Activated T-helper 1 cell treated with anti-CD3 and anti-CD28 coated beads, Interleukin-2, amount 50 U/mL, for 16 hours (primary cell): Measurements from ENCODE around the gene SELENOM.
A peak's percentile ranks its signal among the peaks of the same experiment; 100 is the strongest.

ENCODE experiments used
- DNase-seq, 2 donors: peaks; one replicate each; pipeline ENCODE4 v3.0.0-alpha.2; 2020; ENCODE audit warnings: low read depth in 1 of 2, low spot score in 1 of 2

SELENOM gene

DNA sequence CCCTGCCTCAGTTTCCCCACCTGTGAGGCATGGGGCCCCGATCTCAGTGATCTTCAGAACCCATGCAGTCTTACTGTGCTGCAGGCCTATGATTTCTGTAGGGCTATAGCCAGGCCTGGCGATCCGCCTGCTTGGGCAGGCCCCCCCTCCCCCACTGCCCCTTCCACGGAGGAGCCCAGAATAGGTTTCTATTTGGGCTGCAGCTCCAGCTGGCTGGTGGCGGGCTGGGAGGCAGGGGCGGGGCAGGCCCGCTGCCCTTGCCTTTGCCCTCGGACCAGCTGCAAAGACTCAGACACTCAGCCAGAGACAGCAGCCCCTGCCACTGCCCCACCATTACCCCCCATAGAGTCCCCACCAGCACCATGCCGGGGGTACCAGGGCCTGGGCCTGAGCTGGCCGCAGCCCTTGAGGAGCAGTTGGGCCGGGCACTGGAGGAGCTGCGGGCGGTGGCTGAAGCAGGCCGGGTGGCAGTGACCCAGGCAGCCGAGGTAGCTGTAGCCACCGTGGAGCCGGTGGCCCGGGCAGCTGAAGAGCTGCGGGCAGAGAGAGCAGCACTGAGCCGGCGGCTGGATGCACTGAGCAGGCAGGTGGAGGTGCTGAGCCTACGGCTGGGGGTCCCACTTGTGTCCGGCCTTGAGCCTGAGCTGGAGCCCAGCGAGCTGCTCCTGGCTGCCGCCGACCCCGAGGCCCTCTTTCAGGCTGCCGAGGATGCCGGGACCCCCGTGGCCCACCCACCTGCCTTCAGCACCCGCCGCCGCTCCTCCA is 14.1 kb downstream of the SELENOM start:
- no peak for DNase-seq

- DNase-seq = no peak
Measured at GRCh38 chr22:31092161-31092560, 15.2 kb downstream of the SELENOM start.

DNA sequence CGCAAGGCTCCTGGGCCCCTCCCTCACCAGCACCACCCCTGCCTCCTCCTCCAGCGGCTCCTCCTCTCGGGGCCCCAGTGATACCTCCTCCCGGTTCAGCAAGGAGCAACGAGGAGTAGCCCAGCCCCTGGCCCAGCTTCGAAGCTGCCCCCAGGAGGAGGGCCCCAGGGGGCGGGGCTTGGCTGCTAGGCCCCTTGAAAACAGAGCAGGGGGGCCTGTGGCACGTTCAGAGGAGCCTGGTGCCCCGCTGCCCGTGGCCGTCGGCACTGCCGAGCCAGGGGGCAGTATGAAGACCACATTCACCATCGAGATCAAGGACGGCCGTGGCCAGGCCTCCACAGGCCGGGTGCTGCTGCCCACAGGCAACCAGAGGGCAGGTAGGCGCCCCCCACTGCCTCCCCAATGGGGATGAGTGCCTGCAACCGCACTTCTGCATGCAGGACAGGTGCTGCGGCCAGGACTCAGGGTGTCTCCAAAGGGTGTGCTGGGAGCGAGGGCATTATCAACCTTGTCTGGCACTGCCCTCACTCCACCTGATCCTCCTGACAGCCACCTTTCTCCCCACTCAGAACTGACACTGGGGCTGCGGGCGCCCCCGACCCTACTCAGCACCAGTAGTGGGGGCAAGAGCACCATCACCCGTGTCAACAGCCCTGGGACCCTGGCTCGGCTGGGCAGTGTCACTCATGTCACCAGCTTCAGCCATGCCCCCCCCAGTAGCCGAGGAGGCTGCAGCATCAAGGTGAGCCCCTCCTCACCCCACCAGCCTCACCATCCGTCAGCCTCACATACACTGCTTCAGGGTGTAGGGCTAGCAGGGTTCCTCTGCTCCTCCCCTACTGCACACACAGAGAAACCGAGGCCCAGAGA is 16.0 kb downstream of the SELENOM start:
- DNase-seq = no peak

- no peak for DNase-seq
Measured at GRCh38 chr22:31090217-31091085, 16.9 kb downstream of the SELENOM start.

GRCh38 chr22:31089160-31090100 is 17.9 kb downstream of the SELENOM start:
- no peak for DNase-seq

DNA sequence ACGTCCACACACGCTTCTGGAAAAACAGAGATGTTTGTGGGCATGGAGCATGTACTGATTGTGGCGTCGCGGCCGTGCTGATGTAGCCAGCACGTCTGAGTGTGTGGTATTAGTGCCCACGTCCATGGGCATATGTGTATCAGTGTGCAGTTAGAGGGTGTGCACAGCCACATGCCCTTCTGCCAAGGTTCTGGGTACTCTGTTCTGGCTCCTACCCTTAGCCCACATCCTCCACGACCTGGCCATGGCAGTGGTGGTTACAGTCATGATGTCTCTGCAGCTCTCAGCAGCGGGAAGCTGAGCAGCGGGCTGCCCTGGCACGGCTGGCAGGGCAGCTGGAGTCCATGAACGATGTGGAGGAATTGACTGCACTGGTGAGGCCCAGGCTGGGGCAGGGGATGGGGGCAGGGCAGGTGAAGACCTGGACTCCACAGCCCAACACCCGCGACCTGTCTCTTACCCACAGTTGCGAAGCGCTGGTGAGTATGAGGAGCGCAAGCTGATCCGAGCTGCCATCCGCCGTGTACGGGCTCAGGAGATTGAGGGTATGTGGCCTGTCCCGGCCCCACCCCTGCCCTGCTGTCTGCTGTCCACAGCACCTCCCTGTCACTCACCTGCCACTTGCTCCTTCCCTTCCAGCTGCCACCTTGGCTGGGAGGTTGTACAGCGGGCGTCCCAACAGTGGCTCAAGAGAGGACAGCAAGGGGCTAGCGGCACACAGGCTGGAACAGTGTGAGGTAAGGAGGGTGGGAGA is 19.0 kb downstream of the SELENOM start:
- DNase-seq = no peak

GRCh38 chr22:31087744-31088215 is 19.6 kb downstream of the SELENOM start:
- DNase-seq = no peak

GRCh38 chr22:31086703-31087330 is 20.6 kb downstream of the SELENOM start:
- DNase-seq = no peak

DNA sequence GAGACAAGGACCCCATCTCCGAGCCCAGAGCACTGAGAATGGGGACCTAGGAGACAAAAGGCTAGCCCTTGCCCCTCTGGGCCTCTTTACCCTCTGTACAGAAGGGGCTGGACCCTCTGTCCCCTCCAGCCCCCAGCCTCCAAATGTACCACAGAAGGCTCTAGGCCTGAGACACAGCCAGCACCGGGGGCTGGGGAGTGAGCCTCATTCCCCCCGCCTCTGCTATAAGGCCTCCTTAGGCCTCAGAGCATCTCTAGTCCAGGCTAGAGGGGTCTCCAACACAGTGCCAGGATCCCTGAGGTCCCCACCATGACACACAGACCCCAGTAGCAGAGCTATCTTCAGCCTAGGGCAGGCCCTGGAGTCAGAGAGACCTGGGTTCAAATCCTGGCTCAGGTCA is 21.4 kb downstream of the SELENOM start:
- no peak for DNase-seq

GRCh38 chr22:31085493-31085824 is 21.9 kb downstream of the SELENOM start:
- DNase-seq = no peak

DNA sequence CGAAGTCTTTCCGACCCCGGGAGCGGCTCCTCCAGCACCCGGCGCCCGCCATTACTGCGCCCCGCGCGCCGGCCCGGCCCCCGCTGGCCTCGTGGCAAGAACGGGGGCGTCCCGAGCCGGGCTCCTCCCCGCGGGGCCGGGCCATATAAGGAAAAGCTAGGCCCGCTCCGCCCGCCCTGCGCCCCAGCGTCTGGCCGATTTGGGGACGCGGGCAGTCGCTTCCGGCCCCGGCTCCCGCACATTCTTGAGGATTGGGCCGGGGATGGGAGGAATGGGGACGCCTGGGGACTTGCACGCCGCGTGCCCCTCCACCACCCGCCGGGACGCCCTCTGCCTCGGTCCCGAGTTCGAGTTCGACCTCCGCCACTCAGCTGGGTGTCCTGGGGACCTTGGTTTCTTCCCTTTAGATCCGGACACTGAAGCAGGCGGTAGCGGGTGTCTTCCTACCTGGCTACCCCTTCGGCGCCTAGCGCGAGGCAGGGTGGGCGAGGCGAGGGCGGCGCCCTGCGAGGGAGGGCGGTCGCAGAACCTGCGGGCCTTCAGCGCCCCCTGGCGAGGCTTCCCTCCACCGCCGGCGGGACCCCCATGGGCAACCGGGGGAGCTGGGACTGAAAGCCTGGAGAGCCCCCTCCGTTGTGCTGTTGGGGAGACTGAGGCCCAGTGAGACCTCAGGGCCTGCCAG is 22.4 kb downstream of the SELENOM start:
- peak; percentile 66 to 79 for DNase-seq

DNA sequence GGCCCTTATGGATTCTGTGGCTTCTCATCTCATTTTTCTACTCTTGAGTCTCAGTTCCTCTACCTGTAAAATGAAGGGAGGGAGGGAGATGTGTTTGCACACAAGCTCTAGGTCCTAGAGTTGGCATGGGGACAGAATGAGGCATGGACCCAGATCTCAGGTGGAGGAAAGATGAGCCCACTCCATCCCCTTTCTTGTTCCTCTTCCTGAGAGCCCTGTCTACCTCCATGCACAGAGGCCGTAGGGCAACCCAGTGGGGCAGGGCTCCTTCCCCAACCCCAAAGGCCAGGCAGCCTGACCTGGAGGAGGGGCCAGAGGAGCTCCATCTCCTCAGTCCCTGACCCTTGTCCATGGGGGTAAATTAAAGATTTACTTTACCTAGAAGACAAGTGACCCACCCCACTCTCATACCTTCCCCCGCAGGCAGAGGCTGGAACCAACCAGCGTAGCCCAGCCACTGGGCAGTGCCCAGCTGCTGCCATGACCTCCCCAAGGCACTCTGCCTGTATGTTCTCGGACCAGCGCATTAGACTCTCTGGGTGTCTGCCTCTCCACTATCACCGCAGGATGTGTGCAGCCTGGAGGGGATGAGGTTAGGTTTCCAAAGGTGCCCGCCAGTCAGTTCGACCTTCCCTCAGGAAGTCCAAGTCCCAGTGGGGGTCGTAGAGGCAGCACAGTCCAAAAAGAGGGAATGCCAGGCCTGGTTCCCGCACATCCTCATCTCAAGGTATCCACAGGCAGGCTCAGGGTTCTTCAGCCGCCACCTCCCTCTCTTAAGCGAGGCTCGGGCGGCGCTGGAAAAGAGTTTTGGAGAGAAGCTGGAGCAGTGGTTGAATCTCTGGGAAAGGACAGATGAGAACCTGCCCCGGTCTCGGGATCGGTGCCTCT is 23.2 kb downstream of the SELENOM start:
- DNase-seq = no peak

DNA sequence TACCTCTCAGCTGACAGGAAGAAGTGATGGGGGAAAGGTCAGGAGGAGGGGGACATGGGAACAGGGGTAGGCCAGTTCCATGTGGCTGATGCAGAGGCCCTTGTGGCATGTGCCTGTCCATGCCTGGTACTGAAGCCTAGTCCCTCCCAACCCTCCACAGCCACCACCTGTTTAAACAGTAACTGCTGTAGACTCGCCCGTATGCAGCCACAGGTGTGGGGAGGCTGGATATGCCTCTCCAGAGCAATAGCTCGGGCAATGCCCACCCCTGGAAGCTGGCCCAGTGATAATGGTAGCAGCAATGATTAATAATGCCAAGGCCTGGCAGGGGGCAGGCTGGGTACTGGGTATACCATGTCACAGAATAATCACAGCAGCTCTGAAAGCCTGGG is 24.0 kb downstream of the SELENOM start:
- DNase-seq = no peak

DNA sequence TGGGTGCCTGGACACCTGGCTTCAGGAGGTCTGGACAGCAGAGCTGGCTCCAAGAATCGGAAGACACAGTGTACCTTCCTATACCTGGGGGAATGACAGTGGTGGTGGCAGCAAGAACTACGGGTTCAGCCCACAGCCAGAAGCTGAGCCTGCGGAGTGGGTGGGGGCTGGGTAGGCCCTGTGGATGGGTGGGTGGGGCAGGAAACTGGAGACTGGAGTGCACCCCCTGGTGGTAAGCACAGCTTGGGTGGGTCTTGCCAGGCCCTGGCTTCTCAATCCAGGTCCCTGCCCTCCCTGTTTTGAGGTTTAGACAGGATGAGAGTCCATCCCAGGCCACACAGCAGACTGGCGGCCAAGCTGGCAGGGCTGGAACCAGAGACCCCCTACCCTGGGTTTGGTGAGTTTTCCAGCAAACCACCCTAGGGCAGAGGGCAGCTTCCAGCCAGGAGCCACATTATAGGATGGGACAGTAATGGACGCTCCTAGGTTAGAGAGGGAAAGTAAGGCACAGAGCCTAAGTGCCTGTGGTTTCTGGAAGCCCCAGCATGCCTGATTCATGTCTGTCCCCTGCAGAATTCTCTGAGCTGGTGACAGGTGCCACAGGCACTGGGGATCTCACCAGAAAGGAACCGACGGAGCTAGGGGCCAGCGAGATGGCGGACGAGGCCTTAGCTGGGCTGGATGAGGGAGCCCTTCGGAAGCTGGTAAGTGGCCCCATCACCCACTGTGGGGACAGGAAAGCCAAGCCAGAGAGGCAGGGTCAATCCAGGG is 24.6 kb downstream of the SELENOM start:
- no peak for DNase-seq

DNA sequence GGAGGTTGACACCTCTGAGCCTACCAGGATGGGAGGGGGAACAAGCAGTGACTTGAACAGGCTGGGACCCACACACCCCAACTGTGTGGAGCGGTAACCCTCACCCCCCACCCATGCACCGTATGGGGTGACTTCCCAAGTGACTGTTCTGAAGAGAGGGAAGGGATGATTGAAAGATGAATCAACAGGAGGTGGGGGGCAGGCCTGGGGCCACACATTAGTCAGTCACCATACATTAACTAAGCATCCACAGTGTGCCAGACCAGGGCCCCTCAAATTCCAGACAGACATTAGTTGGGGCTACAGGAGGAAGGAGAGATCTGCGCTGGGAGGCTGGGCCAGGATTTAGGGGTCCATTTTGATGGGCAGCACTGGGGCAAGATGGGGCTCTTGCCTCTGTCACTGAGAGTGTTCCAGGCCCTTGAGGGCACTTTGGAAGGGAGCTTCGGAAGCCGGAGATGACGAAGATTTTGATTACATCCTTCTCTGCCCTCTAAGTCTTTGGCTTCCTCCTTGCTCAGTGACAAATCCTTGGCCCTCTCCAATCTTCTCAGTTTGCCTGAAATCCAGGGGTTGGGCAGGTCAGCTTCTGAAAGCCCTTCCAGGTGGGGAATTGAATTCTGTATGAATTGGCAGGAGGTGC is 25.3 kb downstream of the SELENOM start:
- DNase-seq = no peak
